Measurements from ENCODE around the gene RBFOX2. TPM values are rescaled to one million over a fixed set of nuclear protein-coding genes. Genes with fewer than 3 reads are reported as not detected.

Gene RBFOX2
- total and polyA plus RNA-seq, 3 experiments from 2014 or later, result 0.86 to 7.1 (median 6.1) TPM

GRCh38 chr22:35834061-35834460, 194.6 kb downstream of the RBFOX2 start:
- POLR2A ChIA-PET, result no interaction called here
- H3K27me3 ChIP-seq (ENCODE audit: insufficient read depth, low read length, poor library complexity, severe bottlenecking), result no peaks in the 10 kb centered on the region
- H3K4me3 ChIP-seq (ENCODE audit: low read length), result no peak overlapping the region
- H3K27ac ChIP-seq (ENCODE audit: low read depth, low read length), result no peak overlapping the region
- Mint-ChIP-seq H3K4me1 (peaks cover 4 to 15% (median 13%) of the 10 kb centered on the region in 3 donors), H3K36me3 (no peaks in the 10 kb centered on the region), H3K4me3 (no peak overlapping the region), H3K9me3 (no peaks in the 10 kb centered on the region), H3K27ac (no peak overlapping the region), H3K27me3 (peaks cover 5 to 15% of the 10 kb centered on the region in 2 donors)
- no peaks in the 10 kb centered on the region for H3K36me3 ChIP-seq (ENCODE audit: insufficient read depth, low read length)
- H3K9me3 ChIP-seq (ENCODE audit: low read length), result no peaks in the 10 kb centered on the region
- H3K4me1 ChIP-seq (ENCODE audit: insufficient read depth, low read length), result no peaks in the 10 kb centered on the region
- DNase-seq, result no peak
- CTCF ChIA-PET, result no interaction called here

- H3K27ac Mint-ChIP-seq, result no peak overlapping the region
- no peaks in the 10 kb centered on the region for H3K9me3 ChIP-seq (ENCODE audit: low read length)
- no peak for DNase-seq
- ChIA-PET CTCF (no interaction called here), POLR2A (no interaction called here)
- H3K27ac ChIP-seq (ENCODE audit: low read depth, low read length), result no peak overlapping the region
- H3K9me3 Mint-ChIP-seq, result no peaks in the 10 kb centered on the region
- no peaks in the 10 kb centered on the region for H3K36me3 ChIP-seq (ENCODE audit: insufficient read depth, low read length)
- H3K4me1 ChIP-seq (ENCODE audit: insufficient read depth, low read length), result no peaks in the 10 kb centered on the region
- no peak overlapping the region for H3K4me3 Mint-ChIP-seq
- H3K4me1 Mint-ChIP-seq, result peaks cover 0 to under 1% (median under 1%) of the 10 kb centered on the region in 3 donors
- H3K27me3 Mint-ChIP-seq, result peaks cover 7 to 18% of the 10 kb centered on the region in 2 donors
- no peak overlapping the region for H3K4me3 ChIP-seq (ENCODE audit: low read length)
- H3K27me3 ChIP-seq (ENCODE audit: insufficient read depth, low read length, poor library complexity, severe bottlenecking), result no peaks in the 10 kb centered on the region
- no peaks in the 10 kb centered on the region for H3K36me3 Mint-ChIP-seq
These were observed 198.3 kb downstream of the RBFOX2 start for GRCh38 chr22:35830305-35830704.

GRCh38 chr22:35824256-35824655, 204.4 kb downstream of the RBFOX2 start:
- Histone ChIP-seq H3K36me3 (ENCODE audit: insufficient read depth, low read length) (no peaks in the 10 kb centered on the region), H3K27ac (ENCODE audit: low read depth, low read length) (no peak overlapping the region), H3K27me3 (ENCODE audit: insufficient read depth, low read length, poor library complexity, severe bottlenecking) (no peaks in the 10 kb centered on the region), H3K9me3 (ENCODE audit: low read length) (no peaks in the 10 kb centered on the region), H3K4me1 (ENCODE audit: insufficient read depth, low read length) (no peaks in the 10 kb centered on the region), H3K4me3 (ENCODE audit: low read length) (no peak overlapping the region)
- Mint-ChIP-seq H3K9me3 (no peaks in the 10 kb centered on the region), H3K4me3 (no peak overlapping the region), H3K27ac (no peak overlapping the region), H3K36me3 (peaks cover 0 to 3% (median 0%) of the 10 kb centered on the region in 3 donors), H3K4me1 (no peaks in the 10 kb centered on the region), H3K27me3 (peaks cover 3 to 41% of the 10 kb centered on the region in 2 donors)
- DNase-seq, result no peak
- POLR2A ChIA-PET, result no interaction called here
- CTCF ChIA-PET, result interaction anchor here (0.6 kb wide), 1 partner anchor 34 kb away, joined by 3 read pairs; no protein-coding TSS in a partner anchor

- ChIA-PET POLR2A (no interaction called here), CTCF (no interaction called here)
- Mint-ChIP-seq H3K36me3 (peaks cover 0 to 3% (median 0%) of the 10 kb centered on the region in 3 donors), H3K4me3 (no peak overlapping the region), H3K9me3 (no peaks in the 10 kb centered on the region), H3K27ac (no peak overlapping the region), H3K4me1 (no peaks in the 10 kb centered on the region), H3K27me3 (peaks cover 2 to 27% of the 10 kb centered on the region in 2 donors)
- H3K9me3 ChIP-seq (ENCODE audit: low read length), result no peaks in the 10 kb centered on the region
- no peak for DNase-seq
- no peaks in the 10 kb centered on the region for H3K36me3 ChIP-seq (ENCODE audit: insufficient read depth, low read length)
- H3K27ac ChIP-seq (ENCODE audit: low read depth, low read length), result no peak overlapping the region
- no peak overlapping the region for H3K4me3 ChIP-seq (ENCODE audit: low read length)
- no peaks in the 10 kb centered on the region for H3K4me1 ChIP-seq (ENCODE audit: insufficient read depth, low read length)
- H3K27me3 ChIP-seq (ENCODE audit: insufficient read depth, low read length, poor library complexity, severe bottlenecking), result no peaks in the 10 kb centered on the region
These were observed 207.0 kb downstream of the RBFOX2 start for GRCh38 chr22:35821654-35822053.

- H3K36me3 Mint-ChIP-seq, result peaks cover 0 to 3% (median 0%) of the 10 kb centered on the region in 3 donors
- no peaks in the 10 kb centered on the region for H3K4me1 ChIP-seq (ENCODE audit: insufficient read depth, low read length)
- CTCF ChIA-PET, result no interaction called here
- H3K36me3 ChIP-seq (ENCODE audit: insufficient read depth, low read length), result no peaks in the 10 kb centered on the region
- H3K9me3 ChIP-seq (ENCODE audit: low read length), result no peaks in the 10 kb centered on the region
- no peaks in the 10 kb centered on the region for H3K27me3 ChIP-seq (ENCODE audit: insufficient read depth, low read length, poor library complexity, severe bottlenecking)
- H3K9me3 Mint-ChIP-seq, result no peaks in the 10 kb centered on the region
- no peaks in the 10 kb centered on the region for H3K4me1 Mint-ChIP-seq
- POLR2A ChIA-PET, result no interaction called here
- peaks cover 0 to 22% of the 10 kb centered on the region in 2 donors for H3K27me3 Mint-ChIP-seq
- no peak for DNase-seq
- no peak overlapping the region for H3K27ac Mint-ChIP-seq
- no peak overlapping the region for H3K4me3 ChIP-seq (ENCODE audit: low read length)
- no peak overlapping the region for H3K4me3 Mint-ChIP-seq
- no peak overlapping the region for H3K27ac ChIP-seq (ENCODE audit: low read depth, low read length)
These were observed 209.2 kb downstream of the RBFOX2 start for GRCh38 chr22:35819421-35819820.

GRCh38 chr22:35818897-35819296, 209.7 kb downstream of the RBFOX2 start:
- no peak overlapping the region for H3K27ac ChIP-seq (ENCODE audit: low read depth, low read length)
- H3K27me3 ChIP-seq (ENCODE audit: insufficient read depth, low read length, poor library complexity, severe bottlenecking), result no peaks in the 10 kb centered on the region
- H3K27ac Mint-ChIP-seq, result no peak overlapping the region
- H3K4me3 ChIP-seq (ENCODE audit: low read length), result no peak overlapping the region
- CTCF ChIA-PET, result no interaction called here
- H3K9me3 Mint-ChIP-seq, result no peaks in the 10 kb centered on the region
- H3K4me3 Mint-ChIP-seq, result no peak overlapping the region
- no peaks in the 10 kb centered on the region for H3K9me3 ChIP-seq (ENCODE audit: low read length)
- peaks cover 0 to 17% of the 10 kb centered on the region in 2 donors for H3K27me3 Mint-ChIP-seq
- H3K36me3 Mint-ChIP-seq, result no peaks in the 10 kb centered on the region
- H3K36me3 ChIP-seq (ENCODE audit: insufficient read depth, low read length), result no peaks in the 10 kb centered on the region
- DNase-seq, result no peak
- H3K4me1 ChIP-seq (ENCODE audit: insufficient read depth, low read length), result no peaks in the 10 kb centered on the region
- POLR2A ChIA-PET, result no interaction called here
- H3K4me1 Mint-ChIP-seq, result no peaks in the 10 kb centered on the region

GRCh38 chr22:35812600-35812999, 216.0 kb downstream of the RBFOX2 start:
- Mint-ChIP-seq H3K27me3 (peaks cover 0 to 4% of the 10 kb centered on the region in 2 donors), H3K27ac (no peak overlapping the region), H3K4me1 (no peaks in the 10 kb centered on the region), H3K4me3 (no peak overlapping the region), H3K36me3 (peaks cover 0 to 6% (median 4%) of the 10 kb centered on the region in 3 donors), H3K9me3 (peaks cover 3 to 7% (median 6%) of the 10 kb centered on the region in 5 donors)
- H3K9me3 ChIP-seq (ENCODE audit: low read length), result no peaks in the 10 kb centered on the region
- no peaks in the 10 kb centered on the region for H3K36me3 ChIP-seq (ENCODE audit: insufficient read depth, low read length)
- no peak overlapping the region for H3K27ac ChIP-seq (ENCODE audit: low read depth, low read length)
- CTCF ChIA-PET, result no interaction called here
- no peaks in the 10 kb centered on the region for H3K27me3 ChIP-seq (ENCODE audit: insufficient read depth, low read length, poor library complexity, severe bottlenecking)
- no peaks in the 10 kb centered on the region for H3K4me1 ChIP-seq (ENCODE audit: insufficient read depth, low read length)
- no peak for DNase-seq
- POLR2A ChIA-PET, result interaction anchor here (0.6 kb wide), 1 partner anchor 238 kb away, joined by 3 read pairs; no protein-coding TSS in a partner anchor
- no peak overlapping the region for H3K4me3 ChIP-seq (ENCODE audit: low read length)

- peaks cover 0 to 4% of the 10 kb centered on the region in 2 donors for H3K27me3 Mint-ChIP-seq
- Histone ChIP-seq H3K27me3 (ENCODE audit: insufficient read depth, low read length, poor library complexity, severe bottlenecking) (no peaks in the 10 kb centered on the region), H3K9me3 (ENCODE audit: low read length) (no peaks in the 10 kb centered on the region), H3K4me3 (ENCODE audit: low read length) (no peak overlapping the region), H3K4me1 (ENCODE audit: insufficient read depth, low read length) (no peaks in the 10 kb centered on the region), H3K36me3 (ENCODE audit: insufficient read depth, low read length) (no peaks in the 10 kb centered on the region), H3K27ac (ENCODE audit: low read depth, low read length) (no peak overlapping the region)
- H3K36me3 Mint-ChIP-seq, result peaks cover 0 to 6% (median 4%) of the 10 kb centered on the region in 3 donors
- H3K4me1 Mint-ChIP-seq, result no peaks in the 10 kb centered on the region
- no peak overlapping the region for H3K4me3 Mint-ChIP-seq
- H3K27ac Mint-ChIP-seq, result no peak overlapping the region
- H3K9me3 Mint-ChIP-seq, result peaks cover 3 to 7% (median 6%) of the 10 kb centered on the region in 5 donors
- no peak for DNase-seq
- ChIA-PET CTCF (no interaction called here), POLR2A (interaction anchor here (0.6 kb wide), 1 partner anchor 239 kb away, joined by 3 read pairs; no protein-coding TSS in a partner anchor)
These were observed 217.0 kb downstream of the RBFOX2 start for GRCh38 chr22:35811670-35812069.
